GM12874 (cell line): ENCODE data around the gene MORC1.

Source experiments
- TF ChIP-seq, protein P1 (sequence below): IDR thresholded peaks from 2 replicates; pipeline ENCODE4 v1.5.1; 2011; ENCODE audit warnings: low read depth, mild to moderate bottlenecking, control low read depth, low read length, moderate library complexity; ENCODE audit not compliant: insufficient read depth

Gene MORC1

DNA sequence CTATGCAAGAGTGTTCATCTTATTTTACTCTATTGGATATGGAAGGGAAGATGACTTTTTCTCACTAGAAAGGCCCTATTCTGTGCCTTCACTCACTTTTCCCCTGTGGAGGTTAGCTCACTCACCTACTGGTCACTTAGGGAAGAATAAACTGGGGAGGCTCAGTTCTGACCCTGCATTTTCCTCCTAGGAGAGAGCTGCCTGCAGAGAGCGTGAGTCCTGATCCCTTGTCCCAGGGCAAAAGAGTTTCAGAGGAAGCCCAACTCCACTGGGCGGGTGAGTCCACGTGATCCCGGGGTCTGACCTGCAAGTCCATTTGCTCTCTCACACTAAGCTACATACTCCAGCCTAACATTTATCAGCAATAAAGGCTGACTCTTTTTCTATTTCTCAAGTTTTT is 8.4 kb downstream of the MORC1 start:
- TF ChIP-seq, protein P1, sequence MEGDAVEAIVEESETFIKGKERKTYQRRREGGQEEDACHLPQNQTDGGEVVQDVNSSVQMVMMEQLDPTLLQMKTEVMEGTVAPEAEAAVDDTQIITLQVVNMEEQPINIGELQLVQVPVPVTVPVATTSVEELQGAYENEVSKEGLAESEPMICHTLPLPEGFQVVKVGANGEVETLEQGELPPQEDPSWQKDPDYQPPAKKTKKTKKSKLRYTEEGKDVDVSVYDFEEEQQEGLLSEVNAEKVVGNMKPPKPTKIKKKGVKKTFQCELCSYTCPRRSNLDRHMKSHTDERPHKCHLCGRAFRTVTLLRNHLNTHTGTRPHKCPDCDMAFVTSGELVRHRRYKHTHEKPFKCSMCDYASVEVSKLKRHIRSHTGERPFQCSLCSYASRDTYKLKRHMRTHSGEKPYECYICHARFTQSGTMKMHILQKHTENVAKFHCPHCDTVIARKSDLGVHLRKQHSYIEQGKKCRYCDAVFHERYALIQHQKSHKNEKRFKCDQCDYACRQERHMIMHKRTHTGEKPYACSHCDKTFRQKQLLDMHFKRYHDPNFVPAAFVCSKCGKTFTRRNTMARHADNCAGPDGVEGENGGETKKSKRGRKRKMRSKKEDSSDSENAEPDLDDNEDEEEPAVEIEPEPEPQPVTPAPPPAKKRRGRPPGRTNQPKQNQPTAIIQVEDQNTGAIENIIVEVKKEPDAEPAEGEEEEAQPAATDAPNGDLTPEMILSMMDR, result no peak

DNA sequence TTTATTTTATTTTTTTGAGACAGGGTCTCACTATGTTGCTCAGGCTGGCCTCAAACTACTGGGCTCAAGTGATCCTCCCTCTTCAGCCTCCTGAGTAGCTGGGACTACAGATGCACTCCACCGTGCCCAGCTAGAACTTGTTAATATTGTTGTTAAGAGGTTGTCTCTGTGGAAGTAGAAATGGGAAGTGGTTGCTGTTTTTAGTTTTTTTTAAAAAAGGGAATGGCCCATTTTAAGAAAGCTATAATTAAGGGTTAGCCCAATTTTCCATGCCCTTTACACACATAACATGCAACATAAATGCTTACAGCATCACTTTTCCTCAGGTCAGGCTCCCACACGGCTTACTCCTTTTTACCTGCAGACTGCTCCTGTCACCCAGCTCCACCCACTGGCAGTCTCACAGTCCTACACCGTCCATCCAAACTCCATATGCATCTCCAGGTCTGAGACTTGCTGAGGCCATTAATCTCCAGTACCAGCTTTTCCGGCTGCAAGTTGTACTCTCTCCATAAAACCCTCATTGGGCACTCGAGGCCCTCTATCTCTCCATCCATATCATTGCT is 19.8 kb downstream of the MORC1 start:
- TF ChIP-seq, protein P1, result peak; percentile 48; the same call in 1 of the 2 replicates

DNA sequence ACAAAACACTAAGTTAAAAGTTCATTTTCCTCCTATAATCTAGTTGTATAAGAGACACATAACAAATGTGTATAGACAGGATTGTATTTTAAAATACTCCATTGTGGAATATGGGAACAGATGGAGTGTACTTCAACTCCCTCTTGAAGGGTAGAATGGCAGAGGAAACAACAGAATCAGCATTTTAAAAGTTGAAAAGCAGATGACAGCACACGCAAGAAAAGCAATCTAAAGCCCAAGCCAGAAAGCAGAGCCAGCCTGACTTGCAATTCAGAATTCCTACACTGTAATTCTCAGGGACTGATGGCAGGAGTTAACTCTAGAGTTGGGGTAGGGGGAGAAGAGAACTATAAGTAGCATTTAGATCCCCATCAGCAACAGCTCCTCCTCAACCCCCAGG is 22.8 kb downstream of the MORC1 start:
- TF ChIP-seq, protein P1, result no peak

DNA sequence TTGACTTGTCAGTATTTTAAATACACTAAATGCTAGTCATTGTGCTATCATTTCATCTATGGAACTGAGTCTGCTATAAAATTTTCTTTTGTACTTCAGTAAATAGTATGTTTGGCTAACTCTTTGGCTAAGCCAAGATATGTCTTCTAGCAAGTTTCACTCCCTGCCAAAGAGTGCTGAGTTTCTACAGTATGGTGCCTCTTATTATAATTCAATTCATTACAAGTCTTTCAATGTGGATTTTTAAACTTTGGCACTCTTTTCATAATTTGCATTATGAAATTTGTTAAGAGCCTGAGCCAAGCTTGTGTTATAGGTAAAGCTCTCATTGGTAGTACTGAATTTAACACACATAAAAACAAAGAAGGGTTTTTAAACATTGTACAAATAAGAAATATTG is 24.4 kb downstream of the MORC1 start:
- TF ChIP-seq, protein P1, result no peak

DNA sequence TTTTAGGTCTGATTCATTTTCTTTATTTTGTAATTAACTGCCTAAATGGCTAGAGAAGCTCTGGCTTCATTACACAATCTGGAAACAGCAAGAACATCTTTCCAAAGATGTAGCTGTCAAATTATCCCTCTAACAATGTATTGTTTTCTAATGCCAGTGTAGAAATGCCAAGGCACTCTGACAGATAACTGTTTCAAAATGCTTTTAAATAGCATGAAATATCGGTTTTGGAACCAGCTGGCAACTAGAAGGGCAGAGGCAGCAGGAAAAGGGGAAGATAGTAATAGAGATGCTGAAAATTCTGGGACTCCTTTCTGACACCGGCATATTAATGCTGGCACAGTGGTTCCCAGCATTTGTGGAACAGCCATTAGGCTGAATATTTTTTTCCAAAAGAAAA is 26.1 kb downstream of the MORC1 start:
- TF ChIP-seq, protein P1, result no peak

DNA sequence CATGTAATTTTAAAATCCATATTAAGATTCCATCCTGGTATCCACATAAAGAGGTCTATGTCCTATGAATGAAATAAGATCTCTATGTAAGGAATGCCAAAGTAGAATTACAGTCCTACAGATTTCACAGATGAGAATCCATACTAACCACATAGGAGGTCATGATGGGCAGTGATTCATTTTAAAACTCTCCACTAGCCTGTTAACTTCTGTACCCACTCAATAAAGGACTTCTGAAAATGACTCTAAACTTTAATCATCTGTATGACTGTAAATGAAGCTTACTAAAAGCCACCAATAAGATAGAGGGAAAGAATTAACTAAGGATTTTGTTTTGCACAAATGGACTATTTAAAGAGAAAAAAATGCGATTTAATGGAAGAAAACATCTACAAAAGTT is 28.7 kb downstream of the MORC1 start:
- TF ChIP-seq, protein P1, result no peak

DNA sequence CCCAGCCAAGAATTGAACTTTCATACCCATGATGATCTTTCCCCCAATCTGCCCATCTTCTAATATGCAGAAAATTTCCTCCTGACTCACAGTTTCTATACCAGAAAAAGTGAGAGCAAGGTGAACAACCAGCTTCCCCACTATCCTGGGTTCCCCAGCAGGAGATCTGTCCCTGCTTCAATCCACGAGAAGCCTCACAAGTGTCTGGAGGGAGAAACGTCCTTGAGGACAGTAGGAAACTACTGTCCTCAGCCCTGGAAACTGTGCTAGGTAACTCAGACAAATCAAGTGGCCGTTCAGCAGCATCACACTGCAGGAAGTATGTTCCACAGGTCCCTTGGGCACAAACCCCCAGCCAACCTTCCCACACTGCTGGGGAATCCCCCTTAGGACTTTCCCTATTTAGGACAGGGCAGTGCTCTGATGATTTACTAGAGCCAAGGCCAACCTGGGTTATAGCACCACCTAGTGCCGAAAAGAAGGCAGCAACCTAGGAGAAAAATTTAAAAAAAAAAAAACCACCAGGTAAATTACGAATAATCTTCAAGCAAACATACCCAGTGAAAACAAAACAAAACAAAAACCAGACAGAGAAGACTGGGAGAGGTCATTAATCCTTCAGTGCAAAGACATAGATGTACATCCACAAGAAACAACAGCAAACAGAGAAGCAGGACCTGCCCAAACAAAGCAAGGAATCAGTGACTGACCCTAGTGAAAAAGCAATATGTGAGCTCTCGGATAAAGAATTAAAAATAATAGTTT is 36.0 kb downstream of the MORC1 start:
- TF ChIP-seq, protein P1, result peak; percentile 76
